ENCODE data around the gene VPS11. TPM values are rescaled to one million over a fixed set of nuclear protein-coding genes. Genes with fewer than 3 reads are reported as not detected.
"Not testable (repeated sequence)": the region's sequence is repeated elsewhere in the genome, so short reads cannot be mapped to it uniquely, and the experiment has no call there.

Gene VPS11
- total RNA-seq, 2 experiments from 2014 or later: 76.4 to 84.3 TPM

DNA sequence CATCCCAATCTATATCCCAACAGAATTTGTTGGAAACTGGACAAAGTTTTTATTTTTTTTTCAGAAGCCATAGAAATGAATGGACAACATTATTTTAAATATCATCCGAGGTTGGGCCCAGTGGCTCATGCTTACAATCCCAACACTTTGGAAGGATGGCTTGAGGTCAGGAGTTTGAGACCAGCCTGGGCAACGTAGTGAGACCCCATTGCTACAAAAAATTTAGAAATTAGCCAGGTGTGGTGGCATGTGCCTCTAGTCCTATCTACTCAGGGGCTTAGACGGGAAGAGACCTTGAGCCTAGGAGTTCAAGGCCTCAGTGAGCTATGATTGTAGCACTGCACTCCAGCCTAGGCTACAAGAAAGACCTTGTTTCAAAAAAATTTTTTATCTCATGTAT lies 32.8 kb upstream of the VPS11 start:
- H3K27ac ChIP-seq (ENCODE audit: low read depth in 1 of 2, low read length in 2 of 2): no peak overlapping the region
- no peaks in the 10 kb centered on the region for H3K27me3 Mint-ChIP-seq
- no peak overlapping the region for H3K4me3 Mint-ChIP-seq
- H3K27ac Mint-ChIP-seq: no peak overlapping the region
- no peaks in the 10 kb centered on the region for H3K27me3 ChIP-seq (ENCODE audit: control insufficient read depth in 1 of 2, insufficient read depth in 2 of 2, low read length in 2 of 2)
- POLR2A ChIA-PET: no interaction called here
- no peaks in the 10 kb centered on the region for H3K9me3 Mint-ChIP-seq
- H3K36me3 ChIP-seq (ENCODE audit: insufficient read depth, low read length): no peaks in the 10 kb centered on the region
- DNase-seq (no peak), ATAC-seq (ENCODE audit: poor library complexity) (no peak)
- intact Hi-C loops (cut with DNase I, micrococcal nuclease): loop anchor here in 1 of 2 experiments (5.0 kb wide), 1 partner anchor 38 kb away; the partner anchor contains the start of gene CENATAC
- peaks cover 11% of the 10 kb centered on the region for H3K4me1 ChIP-seq (ENCODE audit: insufficient read depth, low read length)
- H3K9me3 ChIP-seq (ENCODE audit: control insufficient read depth in 1 of 2, insufficient read depth in 1 of 2, low read length in 2 of 2): no peaks in the 10 kb centered on the region
- CTCF ChIA-PET: no interaction called here
- H3K4me1 Mint-ChIP-seq (ENCODE audit: low read depth): peaks cover 7% of the 10 kb centered on the region
- peaks cover 5% of the 10 kb centered on the region for H3K36me3 Mint-ChIP-seq (ENCODE audit: low read depth)
- TF ChIP-seq, protein P1, sequence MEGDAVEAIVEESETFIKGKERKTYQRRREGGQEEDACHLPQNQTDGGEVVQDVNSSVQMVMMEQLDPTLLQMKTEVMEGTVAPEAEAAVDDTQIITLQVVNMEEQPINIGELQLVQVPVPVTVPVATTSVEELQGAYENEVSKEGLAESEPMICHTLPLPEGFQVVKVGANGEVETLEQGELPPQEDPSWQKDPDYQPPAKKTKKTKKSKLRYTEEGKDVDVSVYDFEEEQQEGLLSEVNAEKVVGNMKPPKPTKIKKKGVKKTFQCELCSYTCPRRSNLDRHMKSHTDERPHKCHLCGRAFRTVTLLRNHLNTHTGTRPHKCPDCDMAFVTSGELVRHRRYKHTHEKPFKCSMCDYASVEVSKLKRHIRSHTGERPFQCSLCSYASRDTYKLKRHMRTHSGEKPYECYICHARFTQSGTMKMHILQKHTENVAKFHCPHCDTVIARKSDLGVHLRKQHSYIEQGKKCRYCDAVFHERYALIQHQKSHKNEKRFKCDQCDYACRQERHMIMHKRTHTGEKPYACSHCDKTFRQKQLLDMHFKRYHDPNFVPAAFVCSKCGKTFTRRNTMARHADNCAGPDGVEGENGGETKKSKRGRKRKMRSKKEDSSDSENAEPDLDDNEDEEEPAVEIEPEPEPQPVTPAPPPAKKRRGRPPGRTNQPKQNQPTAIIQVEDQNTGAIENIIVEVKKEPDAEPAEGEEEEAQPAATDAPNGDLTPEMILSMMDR (IDR thresholded peaks at IDR 0.05): no peak
- H3K4me3 ChIP-seq (ENCODE audit: low read length): no peak overlapping the region

DNA sequence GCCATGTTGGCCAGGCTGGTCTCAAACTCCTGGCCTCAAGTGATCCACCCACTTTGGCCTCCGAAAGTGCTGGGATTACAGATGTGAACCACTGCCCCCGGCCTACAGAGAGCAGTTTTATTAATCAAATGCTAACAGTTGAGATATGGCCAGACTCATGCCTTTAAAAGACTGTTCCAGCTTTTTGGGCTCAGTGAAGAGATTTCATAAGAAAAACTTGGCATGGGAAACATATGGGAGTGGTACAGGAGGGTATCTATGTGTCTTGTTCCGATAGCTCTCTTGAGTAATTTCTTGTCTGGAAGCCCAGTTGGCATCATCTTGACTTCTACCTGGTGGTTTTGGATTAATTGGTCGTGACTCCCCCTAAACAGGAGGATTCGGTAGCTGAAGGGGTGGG lies 28.7 kb upstream of the VPS11 start:
- ATAC-seq (ENCODE audit: poor library complexity) (no peak), DNase-seq (no peak)
- Histone ChIP-seq H3K4me1 (ENCODE audit: insufficient read depth, low read length) (no peaks in the 10 kb centered on the region), H3K4me3 (ENCODE audit: low read length) (no peak overlapping the region), H3K9me3 (ENCODE audit: control insufficient read depth in 1 of 2, insufficient read depth in 1 of 2, low read length in 2 of 2) (no peaks in the 10 kb centered on the region), H3K36me3 (ENCODE audit: insufficient read depth, low read length) (no peaks in the 10 kb centered on the region), H3K27ac (ENCODE audit: low read depth in 1 of 2, low read length in 2 of 2) (no peak overlapping the region), H3K27me3 (ENCODE audit: control insufficient read depth in 1 of 2, insufficient read depth in 2 of 2, low read length in 2 of 2) (no peaks in the 10 kb centered on the region)
- H3K9me3 Mint-ChIP-seq: no peaks in the 10 kb centered on the region
- no peaks in the 10 kb centered on the region for H3K27me3 Mint-ChIP-seq
- H3K36me3 Mint-ChIP-seq (ENCODE audit: low read depth): no peaks in the 10 kb centered on the region
- POLR2A ChIA-PET: no interaction called here
- H3K27ac Mint-ChIP-seq: no peak overlapping the region
- intact Hi-C loops (cut with DNase I, micrococcal nuclease): no loop called here
- H3K4me3 Mint-ChIP-seq: no peak overlapping the region
- no peaks in the 10 kb centered on the region for H3K4me1 Mint-ChIP-seq (ENCODE audit: low read depth)
- TF ChIP-seq, protein P1 (IDR thresholded peaks at IDR 0.05): no peak
- CTCF ChIA-PET: no interaction called here

DNA sequence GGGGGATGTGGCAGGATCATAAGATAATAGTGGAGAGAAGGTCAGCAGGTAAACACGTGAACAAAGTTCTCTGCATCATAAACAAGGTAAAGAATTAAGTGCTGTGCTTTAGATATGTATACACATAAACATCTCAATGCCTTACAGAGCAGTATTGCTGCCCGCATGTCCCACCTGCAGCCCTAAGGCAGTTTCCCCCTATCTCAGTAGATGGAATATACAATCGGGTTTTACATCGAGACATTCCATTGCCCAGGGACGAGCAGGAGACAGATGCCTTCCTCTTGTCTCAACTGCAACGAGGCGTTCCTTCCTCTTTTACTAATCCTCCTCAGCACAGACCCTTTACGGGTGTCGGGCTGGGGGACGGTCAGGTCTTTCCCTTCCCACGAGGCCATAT lies 28.1 kb upstream of the VPS11 start:
- H3K4me1 Mint-ChIP-seq (ENCODE audit: low read depth); H3K27me3 ChIP-seq (ENCODE audit: control insufficient read depth in 1 of 2, insufficient read depth in 2 of 2, low read length in 2 of 2); DNase-seq; H3K36me3 ChIP-seq (ENCODE audit: insufficient read depth, low read length); H3K27ac Mint-ChIP-seq; H3K4me1 ChIP-seq (ENCODE audit: insufficient read depth, low read length); POLR2A ChIA-PET; H3K27me3 Mint-ChIP-seq; H3K4me3 Mint-ChIP-seq; H3K27ac ChIP-seq (ENCODE audit: low read depth in 1 of 2, low read length in 2 of 2); ATAC-seq (ENCODE audit: poor library complexity); CTCF ChIA-PET; H3K9me3 ChIP-seq (ENCODE audit: control insufficient read depth in 1 of 2, insufficient read depth in 1 of 2, low read length in 2 of 2); H3K9me3 Mint-ChIP-seq; H3K36me3 Mint-ChIP-seq (ENCODE audit: low read depth); intact Hi-C loops (cut with DNase I, micrococcal nuclease); H3K4me3 ChIP-seq (ENCODE audit: low read length): not testable (repeated sequence)

DNA sequence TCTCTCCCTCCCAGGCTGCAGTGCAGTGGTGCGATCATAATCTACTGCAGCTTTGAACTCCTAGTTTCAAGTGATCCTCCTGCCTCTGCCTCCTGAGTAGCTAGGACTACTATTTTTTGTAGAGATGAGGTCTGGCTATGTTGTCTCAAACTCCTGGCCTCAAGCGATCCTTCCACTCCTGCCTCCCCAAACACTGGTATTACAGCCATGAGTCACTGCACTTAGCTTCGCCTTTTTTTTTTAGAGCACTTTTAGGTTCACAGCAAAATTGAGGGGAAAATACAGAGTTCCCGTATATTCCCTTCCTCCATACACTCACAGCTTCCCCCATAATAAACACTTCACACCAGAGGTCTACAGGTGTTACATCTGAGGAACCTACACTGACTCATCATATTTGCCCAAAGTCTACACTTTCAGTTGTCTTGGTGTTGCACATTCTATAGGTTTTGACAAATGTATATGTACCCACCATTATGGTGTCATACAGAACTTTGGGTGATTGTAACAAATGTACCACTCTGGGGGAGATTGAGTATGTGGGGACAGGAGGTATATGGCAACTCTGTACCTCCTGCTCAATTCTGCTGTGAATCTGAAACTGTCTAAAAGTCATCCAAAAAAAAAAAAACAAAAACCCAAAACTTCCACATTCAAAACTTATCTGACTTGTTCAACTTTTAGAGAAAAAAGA lies 25.6 kb upstream of the VPS11 start:
- DNase-seq: no peak
- H3K4me3 ChIP-seq (ENCODE audit: low read length): no peak overlapping the region
- POLR2A ChIA-PET: interaction anchor here (0.6 to 1.1 kb wide), 4 partner anchors 20 to 92 kb away, joined by 3 to 4 read pairs (median 3); partner anchors contain the start of genes RPS25 and TRAPPC4
- H3K36me3 ChIP-seq (ENCODE audit: insufficient read depth, low read length): peaks cover 21% of the 10 kb centered on the region
- H3K27me3 ChIP-seq (ENCODE audit: control insufficient read depth in 1 of 2, insufficient read depth in 2 of 2, low read length in 2 of 2): no peaks in the 10 kb centered on the region
- TF ChIP-seq, protein P1 (IDR thresholded peaks at IDR 0.05): no peak
- CTCF ChIA-PET: interaction anchor here (0.7 kb wide), 1 partner anchor 17 kb away, joined by 5 read pairs; no protein-coding TSS in a partner anchor
- H3K4me1 ChIP-seq (ENCODE audit: insufficient read depth, low read length): no peaks in the 10 kb centered on the region
- intact Hi-C loops (cut with DNase I, micrococcal nuclease): no loop called here
- H3K9me3 ChIP-seq (ENCODE audit: control insufficient read depth in 1 of 2, insufficient read depth in 1 of 2, low read length in 2 of 2): no peaks in the 10 kb centered on the region
- no peaks in the 10 kb centered on the region for H3K4me1 Mint-ChIP-seq (ENCODE audit: low read depth)
- no peak overlapping the region for H3K27ac Mint-ChIP-seq
- H3K4me3 Mint-ChIP-seq: no peak overlapping the region
- H3K9me3 Mint-ChIP-seq: no peaks in the 10 kb centered on the region
- no peaks in the 10 kb centered on the region for H3K27me3 Mint-ChIP-seq
- H3K36me3 Mint-ChIP-seq (ENCODE audit: low read depth): peaks cover 24% of the 10 kb centered on the region
- no peak overlapping the region for H3K27ac ChIP-seq (ENCODE audit: low read depth in 1 of 2, low read length in 2 of 2)
- ATAC-seq (ENCODE audit: poor library complexity): no peak

Data from CD4-positive, alpha-beta T cell (primary cell).